Chondrocyte (in vitro differentiated cells): ENCODE measurements around the gene NACC2. TPM values are rescaled to one million over a fixed set of nuclear protein-coding genes. Genes with fewer than 3 reads are reported as not detected.

Source experiments
- DNase-seq: peaks from one replicate; pipeline ENCODE4 v3.0.0; 2021; ENCODE audit warnings: mixed read lengths, low spot score
- H3K27ac Mint-ChIP-seq: one replicate; pipeline ENCODE4 v1.8.0; 2021; ENCODE audit warnings: mild to moderate bottlenecking, moderate library complexity, mixed read lengths; ENCODE audit not compliant: unreplicated experiment
- H3K27me3 Mint-ChIP-seq: 2 replicates; pipeline ENCODE4 v1.8.0; 2021; ENCODE audit warnings: low read depth, mixed read lengths
- H3K36me3 Mint-ChIP-seq: 2 replicates; pipeline ENCODE4 v1.8.0; 2021; ENCODE audit warnings: low read depth, mixed read lengths
- H3K4me1 Mint-ChIP-seq: 2 replicates; pipeline ENCODE4 v1.8.0; 2021; ENCODE audit warnings: low read depth, mild to moderate bottlenecking, mixed read lengths
- H3K4me3 Mint-ChIP-seq: one replicate; pipeline ENCODE4 v1.8.0; 2021; ENCODE audit warnings: mild to moderate bottlenecking, moderate library complexity, mixed read lengths; ENCODE audit not compliant: unreplicated experiment
- H3K9me3 Mint-ChIP-seq: 2 replicates; pipeline ENCODE4 v1.8.0; 2021; ENCODE audit warnings: low read depth, mixed read lengths
- total RNA-seq: library from RNA; stranded (reverse); gene quantifications from 3 replicates; pipeline ENCODE4 v1.2.1, GENCODE V29; 2021
- TF ChIP-seq, protein P1 (sequence below): fragments of 200-600 bp; sonication (generic); IDR thresholded peaks from 2 replicates; pipeline ENCODE4 v1.5.0; 2021; ENCODE audit warnings: antibody characterized with exemption, mild to moderate bottlenecking, moderate library complexity

NACC2 gene
- total RNA-seq, 1 donor from 2014 or later, result 51.0 TPM

- DNase-seq, result no peak
- H3K36me3 Mint-ChIP-seq, result peaks cover 8% of the 10 kb centered on the region
- no peaks in the 10 kb centered on the region for H3K9me3 Mint-ChIP-seq
- H3K27ac Mint-ChIP-seq, result no peak overlapping the region
- H3K4me3 Mint-ChIP-seq, result no peak overlapping the region
- TF ChIP-seq, protein P1, sequence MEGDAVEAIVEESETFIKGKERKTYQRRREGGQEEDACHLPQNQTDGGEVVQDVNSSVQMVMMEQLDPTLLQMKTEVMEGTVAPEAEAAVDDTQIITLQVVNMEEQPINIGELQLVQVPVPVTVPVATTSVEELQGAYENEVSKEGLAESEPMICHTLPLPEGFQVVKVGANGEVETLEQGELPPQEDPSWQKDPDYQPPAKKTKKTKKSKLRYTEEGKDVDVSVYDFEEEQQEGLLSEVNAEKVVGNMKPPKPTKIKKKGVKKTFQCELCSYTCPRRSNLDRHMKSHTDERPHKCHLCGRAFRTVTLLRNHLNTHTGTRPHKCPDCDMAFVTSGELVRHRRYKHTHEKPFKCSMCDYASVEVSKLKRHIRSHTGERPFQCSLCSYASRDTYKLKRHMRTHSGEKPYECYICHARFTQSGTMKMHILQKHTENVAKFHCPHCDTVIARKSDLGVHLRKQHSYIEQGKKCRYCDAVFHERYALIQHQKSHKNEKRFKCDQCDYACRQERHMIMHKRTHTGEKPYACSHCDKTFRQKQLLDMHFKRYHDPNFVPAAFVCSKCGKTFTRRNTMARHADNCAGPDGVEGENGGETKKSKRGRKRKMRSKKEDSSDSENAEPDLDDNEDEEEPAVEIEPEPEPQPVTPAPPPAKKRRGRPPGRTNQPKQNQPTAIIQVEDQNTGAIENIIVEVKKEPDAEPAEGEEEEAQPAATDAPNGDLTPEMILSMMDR, result no peak
- H3K4me1 Mint-ChIP-seq, result peaks cover 23% of the 10 kb centered on the region
- no peaks in the 10 kb centered on the region for H3K27me3 Mint-ChIP-seq
Observed at GRCh38 chr9:136022731-136023409, 72.2 kb downstream of the NACC2 start.

DNA sequence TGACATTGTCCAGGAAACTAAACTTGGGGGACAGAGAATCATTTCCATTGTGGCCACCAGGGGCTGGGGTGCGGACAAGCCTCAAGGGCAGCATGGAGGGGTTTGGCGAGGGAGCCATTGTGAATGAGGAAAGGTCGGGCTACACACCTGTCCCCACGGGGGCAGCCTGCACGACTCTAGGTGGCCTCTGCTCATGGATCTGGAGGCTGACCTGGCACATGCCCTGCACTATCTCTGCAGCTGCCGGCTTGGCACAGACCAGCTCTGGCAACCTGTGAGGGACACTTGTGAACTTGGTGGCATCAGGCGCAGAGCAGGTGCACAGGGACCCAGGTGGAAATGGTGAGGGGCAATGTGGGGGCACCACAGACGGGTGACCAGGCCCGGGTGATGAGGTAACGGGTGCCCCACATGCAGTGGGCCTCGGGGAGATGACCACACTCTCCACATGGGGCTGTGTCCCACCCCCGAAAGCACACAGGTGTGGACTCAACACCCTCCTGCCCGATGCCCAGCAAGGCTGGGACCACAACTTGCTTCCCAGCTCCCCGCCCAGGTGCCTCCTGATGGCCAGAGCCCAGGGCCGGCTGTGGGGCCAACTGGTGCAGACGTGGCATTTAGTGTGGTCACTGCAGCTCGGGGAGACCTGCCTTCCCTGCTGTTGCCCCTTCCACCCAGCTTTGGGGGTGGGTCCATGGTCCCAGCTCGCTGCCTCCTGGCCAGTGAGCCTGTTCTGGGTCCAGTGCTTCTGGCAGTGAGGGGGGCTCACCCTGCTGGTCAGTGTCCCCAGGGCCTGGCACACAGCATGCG, 73.0 kb downstream of the NACC2 start:
- Mint-ChIP-seq H3K27me3 (no peaks in the 10 kb centered on the region), H3K36me3 (peaks cover 8% of the 10 kb centered on the region), H3K9me3 (no peaks in the 10 kb centered on the region), H3K4me1 (peaks cover 18% of the 10 kb centered on the region), H3K27ac (peak overlapping the region; percentile 36), H3K4me3 (no peak overlapping the region)
- DNase-seq, result no peak
- TF ChIP-seq, protein P1, result no peak

DNA sequence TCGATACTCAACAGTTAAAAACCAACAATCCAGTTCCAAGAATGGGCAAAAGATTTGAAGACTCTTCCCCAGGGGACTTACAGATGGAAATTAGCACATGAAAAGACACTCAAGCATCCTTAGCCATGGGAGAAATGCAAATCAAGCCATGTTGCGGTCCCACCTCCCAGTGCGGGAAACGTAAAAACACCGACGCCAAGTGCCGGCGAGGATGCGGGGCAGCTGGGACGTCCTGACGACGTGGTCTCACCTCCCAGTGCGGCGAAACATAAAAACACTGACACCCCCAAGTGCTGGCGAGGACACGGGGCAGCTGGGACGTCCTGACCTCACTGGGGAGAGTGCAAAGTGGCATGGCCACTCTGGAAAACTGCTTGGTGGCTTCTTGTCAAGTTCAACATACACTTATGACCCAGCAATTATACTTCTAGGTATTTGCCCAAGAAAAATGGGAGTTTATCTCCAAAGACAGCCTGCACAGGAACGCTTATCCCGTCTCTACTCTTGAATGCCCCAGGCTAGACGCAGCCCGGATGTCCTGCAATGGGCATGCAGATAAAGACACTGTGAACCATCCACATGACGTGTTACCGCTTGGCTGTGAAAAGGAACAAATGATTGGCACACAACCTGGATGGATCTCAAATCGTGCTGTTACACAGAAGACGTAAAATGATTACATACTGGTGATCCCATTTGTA, 73.8 kb downstream of the NACC2 start:
- Mint-ChIP-seq H3K27ac (peak overlapping the region; percentile 14), H3K36me3 (peaks cover 4% of the 10 kb centered on the region), H3K4me1 (peaks cover 14% of the 10 kb centered on the region), H3K9me3 (no peaks in the 10 kb centered on the region), H3K27me3 (no peaks in the 10 kb centered on the region), H3K4me3 (no peak overlapping the region)
- TF ChIP-seq, protein P1, result peak; percentile 23
- no peak for DNase-seq

- H3K4me1 Mint-ChIP-seq, result peaks cover 13% of the 10 kb centered on the region
- H3K36me3 Mint-ChIP-seq, result peaks cover 4% of the 10 kb centered on the region
- DNase-seq, result no peak
- no peaks in the 10 kb centered on the region for H3K27me3 Mint-ChIP-seq
- TF ChIP-seq, protein P1, result no peak
- H3K27ac Mint-ChIP-seq, result no peak overlapping the region
- H3K9me3 Mint-ChIP-seq, result no peaks in the 10 kb centered on the region
- no peak overlapping the region for H3K4me3 Mint-ChIP-seq
Observed at GRCh38 chr9:136020671-136021070, 74.4 kb downstream of the NACC2 start.

DNA sequence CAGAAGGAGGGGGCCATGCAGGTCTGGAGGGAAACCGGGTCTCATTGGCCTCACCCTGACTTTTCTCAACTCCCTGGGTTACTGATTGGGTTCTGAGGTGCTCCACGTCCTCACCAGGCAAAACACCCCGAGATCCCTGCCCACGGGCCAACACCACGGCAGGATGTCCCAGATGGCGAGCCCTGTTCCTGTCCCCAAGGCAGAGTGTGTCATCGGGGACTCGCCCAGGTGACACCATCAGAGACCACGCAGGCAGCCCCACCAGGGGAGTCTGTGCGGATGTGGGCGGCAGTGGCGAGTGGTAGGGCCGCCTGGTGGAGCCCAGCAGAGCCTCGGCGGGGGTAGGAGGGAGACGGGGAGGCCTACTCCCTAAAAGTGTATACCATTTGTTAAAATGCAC, 74.9 kb downstream of the NACC2 start:
- Mint-ChIP-seq H3K4me1 (peaks cover 13% of the 10 kb centered on the region), H3K4me3 (no peak overlapping the region), H3K27me3 (no peaks in the 10 kb centered on the region), H3K36me3 (peaks cover 4% of the 10 kb centered on the region), H3K27ac (no peak overlapping the region), H3K9me3 (no peaks in the 10 kb centered on the region)
- TF ChIP-seq, protein P1, result no peak
- DNase-seq, result no peak
